HL-60 (cell line): Measurements from ENCODE around the gene INHBE.

Experiments
- DNase-seq, 2 experiments: peaks; one replicate each; pipeline ENCODE4 v3.0.0-alpha.2; 2010 to 2020; ENCODE audit warnings: low read depth in 1 of 2, low spot score in 1 of 2
- H3K27ac ChIP-seq: fragments of 250-450 bp; sonication (Bioruptor Pico); replicated peaks from 2 replicates; pipeline ENCODE4 v1.5.1; 2020; ENCODE audit warnings: mild to moderate bottlenecking, moderate library complexity
- H3K27me3 ChIP-seq: fragments of 250-450 bp; sonication (Bioruptor Pico); 2 replicates; pipeline ENCODE4 v1.5.1; 2021; ENCODE audit warnings: mild to moderate bottlenecking, moderate library complexity; ENCODE audit not compliant: insufficient read depth, poor library complexity, severe bottlenecking
- H3K4me3 ChIP-seq: replicated peaks from 2 replicates; pipeline ENCODE4 v1.5.1; 2011; ENCODE audit warnings: mild to moderate bottlenecking, control low read depth, low read length; ENCODE audit not compliant: insufficient read depth
- CTCF ChIP-seq: IDR thresholded peaks from one replicate; pipeline ENCODE4 v1.5.1; 2011; ENCODE audit warnings: low read length, control low read depth, inconsistent platforms; ENCODE audit not compliant: insufficient read depth
- GABPA ChIP-seq: IDR thresholded peaks from 2 replicates; pipeline ENCODE4 v1.6.1; 2012; ENCODE audit warnings: low read depth
- POLR2AphosphoS5 ChIP-seq: IDR thresholded peaks from 2 replicates; pipeline ENCODE4 v1.6.1; 2012; ENCODE audit warnings: low read depth
- REST ChIP-seq: IDR thresholded peaks from 2 replicates; pipeline ENCODE4 v1.6.1; 2012; ENCODE audit warnings: low read depth; ENCODE audit not compliant: insufficient replicate concordance
- SPI1 ChIP-seq: IDR thresholded peaks from 2 replicates; pipeline ENCODE4 v1.6.1; 2012; ENCODE audit warnings: low read depth, mild to moderate bottlenecking, borderline replicate concordance

INHBE gene

GRCh38 chr12:57465030-57465746 is 10.1 kb downstream of the INHBE start:
- Histone ChIP-seq H3K27me3 (peaks cover 17% of the 10 kb centered on the region), H3K27ac (no peak overlapping the region), H3K4me3 (no peak overlapping the region)
- TF ChIP-seq GABPA (no peak), POLR2AphosphoS5 (no peak), SPI1 (no peak), REST (no peak), CTCF (no peak)
- DNase-seq: no peak

- peaks cover 10% of the 10 kb centered on the region for H3K27me3 ChIP-seq
- DNase-seq: no peak
- H3K27ac ChIP-seq: no peak overlapping the region
- TF ChIP-seq CTCF: no peak
- no peak for TF ChIP-seq SPI1
- no peak for TF ChIP-seq REST
- no peak for TF ChIP-seq GABPA
- no peak for TF ChIP-seq POLR2AphosphoS5
- no peak overlapping the region for H3K4me3 ChIP-seq
Observed at GRCh38 chr12:57465747-57466505, 10.8 kb downstream of the INHBE start.

GRCh38 chr12:57467212-57467874 is 12.2 kb downstream of the INHBE start:
- no peak for DNase-seq
- Histone ChIP-seq H3K27ac (no peak overlapping the region), H3K27me3 (no peaks in the 10 kb centered on the region), H3K4me3 (no peak overlapping the region)
- TF ChIP-seq CTCF: no peak
- TF ChIP-seq REST: no peak
- TF ChIP-seq GABPA: no peak
- no peak for TF ChIP-seq SPI1
- no peak for TF ChIP-seq POLR2AphosphoS5
